ENCODE measurements around the gene HDGF. TPM values are rescaled to one million over a fixed set of nuclear protein-coding genes. Genes with fewer than 3 reads are reported as not detected.

Gene HDGF
- total RNA-seq, 6 experiments from 2014 or later: 229 to 324 (median 315) TPM

DNA sequence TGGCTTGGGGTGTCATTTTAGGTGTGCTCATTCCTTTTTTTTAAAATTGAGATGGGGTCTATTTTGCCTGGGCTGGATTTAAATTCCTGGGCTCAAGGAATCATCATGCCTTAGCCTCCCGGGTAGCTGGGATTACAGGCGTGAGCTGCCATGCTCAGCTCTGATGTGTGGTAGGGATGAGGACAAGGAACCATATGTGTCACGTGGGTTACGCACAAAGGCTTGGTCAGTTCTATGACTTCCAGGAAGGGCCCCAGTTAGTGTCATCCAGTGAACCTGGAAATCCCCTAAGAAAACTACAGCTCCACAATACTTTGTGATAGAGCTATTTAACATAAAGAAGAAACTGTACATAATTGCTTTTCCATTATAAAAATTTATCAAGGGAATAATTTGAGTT is 29.9 kb downstream of the HDGF start:
- no peak overlapping the region for H3K4me3 Mint-ChIP-seq
- H3K9me3 Mint-ChIP-seq: no peaks in the 10 kb centered on the region
- DNase-seq: no peak
- peaks cover 23% of the 10 kb centered on the region for H3K36me3 Mint-ChIP-seq (ENCODE audit: low read depth)
- peaks cover 12% of the 10 kb centered on the region for H3K4me1 Mint-ChIP-seq (ENCODE audit: low read depth)
- H3K27me3 Mint-ChIP-seq (ENCODE audit: insufficient read depth): no peaks in the 10 kb centered on the region; the same call in 1 of the 2 replicates
- no peak overlapping the region for H3K27ac Mint-ChIP-seq
- TF ChIP-seq, protein P1, sequence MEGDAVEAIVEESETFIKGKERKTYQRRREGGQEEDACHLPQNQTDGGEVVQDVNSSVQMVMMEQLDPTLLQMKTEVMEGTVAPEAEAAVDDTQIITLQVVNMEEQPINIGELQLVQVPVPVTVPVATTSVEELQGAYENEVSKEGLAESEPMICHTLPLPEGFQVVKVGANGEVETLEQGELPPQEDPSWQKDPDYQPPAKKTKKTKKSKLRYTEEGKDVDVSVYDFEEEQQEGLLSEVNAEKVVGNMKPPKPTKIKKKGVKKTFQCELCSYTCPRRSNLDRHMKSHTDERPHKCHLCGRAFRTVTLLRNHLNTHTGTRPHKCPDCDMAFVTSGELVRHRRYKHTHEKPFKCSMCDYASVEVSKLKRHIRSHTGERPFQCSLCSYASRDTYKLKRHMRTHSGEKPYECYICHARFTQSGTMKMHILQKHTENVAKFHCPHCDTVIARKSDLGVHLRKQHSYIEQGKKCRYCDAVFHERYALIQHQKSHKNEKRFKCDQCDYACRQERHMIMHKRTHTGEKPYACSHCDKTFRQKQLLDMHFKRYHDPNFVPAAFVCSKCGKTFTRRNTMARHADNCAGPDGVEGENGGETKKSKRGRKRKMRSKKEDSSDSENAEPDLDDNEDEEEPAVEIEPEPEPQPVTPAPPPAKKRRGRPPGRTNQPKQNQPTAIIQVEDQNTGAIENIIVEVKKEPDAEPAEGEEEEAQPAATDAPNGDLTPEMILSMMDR (IDR thresholded peaks at IDR 0.05): no peak

DNA sequence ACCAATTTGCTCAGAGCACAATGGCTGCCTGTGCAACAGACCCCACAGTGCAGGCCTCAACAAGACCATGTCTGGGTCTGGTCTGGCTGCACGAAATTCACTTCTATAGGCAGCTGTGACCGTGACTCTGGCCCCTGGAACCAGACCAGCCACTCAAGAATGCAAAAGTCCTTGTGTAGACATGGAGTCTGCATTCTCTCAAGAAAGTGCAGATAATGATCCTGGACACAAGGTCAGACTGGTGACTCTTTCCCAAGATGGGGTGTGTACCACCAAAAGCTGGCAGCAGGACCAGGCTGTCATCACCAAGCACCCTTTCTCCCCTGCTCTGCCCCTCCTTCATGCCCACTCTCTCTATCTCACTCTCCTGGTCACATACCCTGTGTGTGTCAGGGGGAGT is 30.3 kb downstream of the HDGF start:
- no peaks in the 10 kb centered on the region for H3K9me3 Mint-ChIP-seq
- TF ChIP-seq, protein P1 (IDR thresholded peaks at IDR 0.05): no peak
- H3K36me3 Mint-ChIP-seq (ENCODE audit: low read depth): peaks cover 23% of the 10 kb centered on the region
- H3K4me1 Mint-ChIP-seq (ENCODE audit: low read depth): peaks cover 12% of the 10 kb centered on the region
- H3K4me3 Mint-ChIP-seq: no peak overlapping the region
- H3K27me3 Mint-ChIP-seq (ENCODE audit: insufficient read depth): no peaks in the 10 kb centered on the region; the same call in 1 of the 2 replicates
- H3K27ac Mint-ChIP-seq: no peak overlapping the region
- no peak for DNase-seq

DNA sequence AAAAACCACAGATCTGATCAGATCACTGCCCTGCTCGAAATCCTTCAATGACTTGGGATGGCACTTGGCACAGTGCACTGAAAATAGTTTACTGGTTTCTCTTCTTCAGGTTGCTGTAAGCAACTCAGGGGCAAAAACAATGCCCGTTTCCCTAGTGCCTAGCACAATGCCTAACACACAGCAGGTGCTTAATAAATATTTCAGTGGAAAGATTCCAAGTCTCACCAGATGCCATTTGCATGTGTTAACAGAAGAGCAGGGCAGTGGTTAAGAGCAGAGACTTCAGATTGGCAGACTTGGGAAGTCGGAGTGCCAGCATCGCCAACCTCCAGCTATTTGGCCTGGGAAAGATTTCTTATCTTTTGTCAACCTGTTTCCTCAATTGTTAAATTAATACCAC is 34.1 kb downstream of the HDGF start:
- TF ChIP-seq, protein P1 (IDR thresholded peaks at IDR 0.05): no peak
- Mint-ChIP-seq H3K4me3 (no peak overlapping the region), H3K27me3 (ENCODE audit: insufficient read depth) (no peaks in the 10 kb centered on the region; the same call in 1 of the 2 replicates), H3K4me1 (ENCODE audit: low read depth) (peaks cover 26% of the 10 kb centered on the region), H3K36me3 (ENCODE audit: low read depth) (peaks cover 12% of the 10 kb centered on the region), H3K9me3 (no peaks in the 10 kb centered on the region), H3K27ac (no peak overlapping the region)
- no peak for DNase-seq

DNA sequence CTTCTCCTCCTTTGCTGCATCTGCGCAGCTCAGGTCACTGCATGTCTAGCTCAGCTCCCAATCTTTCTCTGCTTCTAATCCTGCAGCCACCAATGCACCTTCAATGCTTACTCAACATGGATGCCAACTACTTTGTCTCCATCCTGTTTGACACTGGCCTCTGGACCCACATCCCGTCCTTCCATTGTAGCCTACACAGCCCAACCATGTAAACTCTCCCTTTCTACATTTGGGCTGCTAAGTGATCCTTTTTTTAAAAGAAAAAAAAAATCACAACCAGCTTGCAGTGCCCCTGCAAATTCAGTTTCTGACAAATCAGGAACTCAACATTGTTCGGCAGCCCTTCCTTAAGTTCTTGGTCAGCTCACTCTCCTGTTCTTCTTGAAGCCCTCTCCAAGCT is 36.6 kb downstream of the HDGF start:
- no peak overlapping the region for H3K27ac Mint-ChIP-seq
- no peak for DNase-seq
- no peak overlapping the region for H3K4me3 Mint-ChIP-seq
- H3K9me3 Mint-ChIP-seq: no peaks in the 10 kb centered on the region
- H3K36me3 Mint-ChIP-seq (ENCODE audit: low read depth): peaks cover 12% of the 10 kb centered on the region
- peaks cover 51% of the 10 kb centered on the region for H3K4me1 Mint-ChIP-seq (ENCODE audit: low read depth)
- H3K27me3 Mint-ChIP-seq (ENCODE audit: insufficient read depth): no peaks in the 10 kb centered on the region; the same call in 1 of the 2 replicates
- TF ChIP-seq, protein P1 (IDR thresholded peaks at IDR 0.05): no peak

DNA sequence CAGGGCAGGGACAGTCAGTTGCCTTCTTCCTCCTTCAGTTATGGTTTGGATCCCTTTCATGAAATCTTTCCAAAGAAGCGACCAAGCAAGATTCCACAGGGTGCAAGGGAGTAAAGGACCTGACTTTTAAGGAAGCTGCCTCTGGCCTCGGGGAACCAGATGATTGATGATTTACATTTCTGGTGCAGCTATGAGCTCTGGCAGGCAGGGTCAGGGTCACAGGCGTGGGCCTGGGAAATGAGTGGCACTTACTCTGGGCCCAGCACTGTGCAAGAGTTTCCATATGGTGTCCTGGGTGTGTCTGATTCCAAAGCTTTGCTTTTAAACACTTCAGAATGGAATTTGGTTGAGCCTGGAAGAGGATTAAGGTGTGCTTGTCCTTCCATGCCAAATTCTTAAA is 38.8 kb downstream of the HDGF start:
- H3K4me1 Mint-ChIP-seq (ENCODE audit: low read depth): peaks cover 73% of the 10 kb centered on the region
- peak overlapping the region; percentile 18; the same call in 1 of the 2 replicates for H3K27ac Mint-ChIP-seq
- no peaks in the 10 kb centered on the region for H3K9me3 Mint-ChIP-seq
- DNase-seq: no peak
- TF ChIP-seq, protein P1 (IDR thresholded peaks at IDR 0.05): no peak
- H3K36me3 Mint-ChIP-seq (ENCODE audit: low read depth): peaks cover 12% of the 10 kb centered on the region
- no peak overlapping the region for H3K4me3 Mint-ChIP-seq
- no peaks in the 10 kb centered on the region; the same call in 1 of the 2 replicates for H3K27me3 Mint-ChIP-seq (ENCODE audit: insufficient read depth)

Data from HFFc6 (cell line).